ENCODE measurements around the gene KCNMA1. TPM values are rescaled to one million over a fixed set of nuclear protein-coding genes. Genes with fewer than 3 reads are reported as not detected.

Gene KCNMA1
- total and polyA plus RNA-seq, 9 of the 15 experiments (the other 6 are each of a cell fraction or from before 2014, with no cell fraction given): 0.01 to 0.95 (median 0.15) TPM; not detected in 4

DNA sequence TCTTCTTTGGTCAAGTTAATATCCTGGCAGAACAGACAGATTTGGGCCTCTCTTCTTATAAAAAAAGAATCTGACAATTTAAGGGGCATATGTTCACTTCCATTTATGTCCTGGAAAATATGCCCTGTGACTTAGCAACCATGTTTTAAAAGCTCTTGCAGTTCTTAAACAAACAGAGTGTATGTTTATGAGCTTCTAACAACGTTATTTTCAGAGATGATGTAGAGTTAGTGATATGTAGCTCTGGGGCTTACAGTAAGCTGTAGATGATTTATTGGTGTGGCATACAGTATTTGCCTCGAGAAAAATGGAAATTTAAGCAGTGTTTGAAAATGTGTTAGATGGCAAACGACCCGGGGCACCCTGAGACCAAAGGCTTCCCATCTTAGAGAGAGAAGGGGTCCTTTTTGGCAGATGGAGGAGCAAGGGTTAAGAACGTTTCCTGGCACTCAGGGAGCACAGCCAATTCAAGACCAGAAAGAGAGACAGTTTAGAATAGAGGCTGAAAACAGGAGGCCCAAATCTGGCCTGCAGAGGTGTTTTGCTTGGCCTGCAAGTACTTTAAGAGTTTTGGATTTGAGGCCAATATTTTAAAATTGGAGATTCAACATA, 397.5 kb downstream of the KCNMA1 start:
- no peak for TF ChIP-seq ARHGAP35 (IDR thresholded peaks at IDR 0.05; ENCODE audit: partially characterized antibody)
- H3K9ac ChIP-seq (ENCODE audit: insufficient read depth in 1 of 2, low read depth in 2 of 2, low read length in 2 of 2): no peak overlapping the region
- H3K36me3 ChIP-seq (ENCODE audit: control insufficient read depth, insufficient read depth, low read length): no peaks in the 10 kb centered on the region
- BruUV-seq (replicated peaks): no TSS peak
- no peaks in the 10 kb centered on the region for H3K9me1 ChIP-seq (ENCODE audit: control insufficient read depth, insufficient read depth, low read length)
- H3K79me2 ChIP-seq (ENCODE audit: control insufficient read depth, insufficient read depth, low read length): no peaks in the 10 kb centered on the region
- peaks cover 0 to 6% of the 10 kb centered on the region in 2 experiments; a peak in 1 of 5 replicates for H3K27me3 ChIP-seq (ENCODE audit: control insufficient read depth in 2 of 2, insufficient read depth in 2 of 2, low read length in 2 of 2)
- no peak overlapping the region for H3K27ac ChIP-seq (ENCODE audit: extremely low read depth, low read depth, low read length)
- H3K4me3 ChIP-seq: no peak overlapping the region
- in situ Hi-C loops (cut with MboI) (no loop called here), intact Hi-C loops (cut with micrococcal nuclease) (no loop called here)
- ChIA-PET POLR2A (no interaction called here), CTCF (ENCODE audit: low intra/inter-chr PET ratio) (no interaction called here)
- no peak for FAIRE-seq
- no peak overlapping the region for H2AFZ ChIP-seq (ENCODE audit: low read depth, low read length)
- no peaks in the 10 kb centered on the region for H3K4me1 ChIP-seq (replicated peaks in 1 of 2; ENCODE audit: control insufficient read depth in 2 of 2, insufficient read depth in 2 of 2, low read length in 2 of 2)
- no peaks in the 10 kb centered on the region for H4K20me1 ChIP-seq (replicated peaks; ENCODE audit: control insufficient read depth, insufficient read depth, low read length)
- 0% methylated on average over 5 of the region's 5 CpGs for WGBS (ENCODE audit: insufficient coverage, low coverage, missing lambda C conversion rate)
- ATAC-seq: no peak
- DNase-seq (ENCODE audit: extremely low read depth in 1 of 4, low spot score in 3 of 4): no peak
- no peak overlapping the region for H3K4me2 ChIP-seq (ENCODE audit: insufficient read depth, low read length)
- H3K9me3 ChIP-seq (replicated peaks; ENCODE audit: control insufficient read depth, insufficient read depth, low read depth, low read length): no peaks in the 10 kb centered on the region

DNA sequence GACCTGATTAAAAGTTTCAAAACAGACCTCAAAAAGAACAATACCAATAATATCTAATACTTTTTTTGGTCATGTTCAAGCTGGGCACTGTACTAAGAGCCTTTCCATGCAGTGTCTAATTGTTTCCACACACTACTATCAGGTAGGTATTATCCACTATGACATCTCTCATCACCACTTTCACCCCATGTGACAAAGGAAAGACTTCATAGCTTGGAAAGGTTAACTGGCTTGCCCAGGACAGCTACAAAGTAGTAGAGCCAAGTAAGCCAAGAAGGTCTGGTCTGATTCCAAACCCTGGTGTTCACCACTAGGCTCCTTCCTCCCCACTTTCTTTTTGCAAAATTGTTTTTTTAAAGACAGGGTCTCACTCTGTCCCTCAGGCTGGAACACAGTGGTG, 400.5 kb downstream of the KCNMA1 start:
- no peaks in the 10 kb centered on the region for H3K36me3 ChIP-seq (ENCODE audit: control insufficient read depth, insufficient read depth, low read length)
- no peaks in the 10 kb centered on the region for H3K9me3 ChIP-seq (replicated peaks; ENCODE audit: control insufficient read depth, insufficient read depth, low read depth, low read length)
- CTCF ChIA-PET (ENCODE audit: low intra/inter-chr PET ratio): no interaction called here
- ATAC-seq (no peak), DNase-seq (ENCODE audit: extremely low read depth in 1 of 4, low spot score in 3 of 4) (no peak), FAIRE-seq (no peak)
- in situ Hi-C loops (cut with MboI): no loop called here
- TF ChIP-seq SLC30A9 (CRISPR knock-in tag; IDR thresholded peaks at IDR 0.05) (no peak), ZNF12 (CRISPR knock-in tag; IDR thresholded peaks at IDR 0.05) (no peak)
- no peaks in the 10 kb centered on the region for H3K9me1 ChIP-seq (ENCODE audit: control insufficient read depth, insufficient read depth, low read length)
- H3K4me1 ChIP-seq (replicated peaks in 1 of 2; ENCODE audit: control insufficient read depth in 2 of 2, insufficient read depth in 2 of 2, low read length in 2 of 2): no peaks in the 10 kb centered on the region
- intact Hi-C loops (cut with micrococcal nuclease): no loop called here
- H3K27me3 ChIP-seq (ENCODE audit: control insufficient read depth in 2 of 2, insufficient read depth in 2 of 2, low read length in 2 of 2): peaks cover 0 to 6% of the 10 kb centered on the region in 2 experiments; a peak in 1 of 5 replicates
- H4K20me1 ChIP-seq (replicated peaks; ENCODE audit: control insufficient read depth, insufficient read depth, low read length): no peaks in the 10 kb centered on the region
- H3K27ac ChIP-seq (ENCODE audit: extremely low read depth, low read depth, low read length): no peak overlapping the region
- H3K4me2 ChIP-seq (ENCODE audit: insufficient read depth, low read length): no peak overlapping the region
- H2AFZ ChIP-seq (ENCODE audit: low read depth, low read length): no peak overlapping the region
- H3K4me3 ChIP-seq: no peak overlapping the region
- BruUV-seq (replicated peaks): no TSS peak
- no peaks in the 10 kb centered on the region for H3K79me2 ChIP-seq (ENCODE audit: control insufficient read depth, insufficient read depth, low read length)
- POLR2A ChIA-PET: interaction anchor here (1.7 kb wide), 1 partner anchor 10 kb away, joined by 6 read pairs; no protein-coding TSS in a partner anchor
- H3K9ac ChIP-seq (ENCODE audit: insufficient read depth in 1 of 2, low read depth in 2 of 2, low read length in 2 of 2): no peak overlapping the region
